Brain microvascular endothelial cell (primary cell): ENCODE results near the gene TFEB.

Source experiments
- DNase-seq: peaks from one replicate; pipeline ENCODE4 v3.0.0-alpha.2; 2020
- H3K27ac ChIP-seq: fragments of 250-450 bp; sonication (Bioruptor Pico); 2 replicates; pipeline ENCODE4 v1.5.1; 2020; ENCODE audit warnings: mild to moderate bottlenecking, moderate library complexity
- H3K27me3 ChIP-seq: fragments of 250-450 bp; sonication (Bioruptor Pico); replicated peaks from 2 replicates; pipeline ENCODE4 v1.5.1; 2020; ENCODE audit warnings: mild to moderate bottlenecking
- H3K36me3 ChIP-seq: fragments of 250-450 bp; sonication (Bioruptor Pico); replicated peaks from 2 replicates; pipeline ENCODE4 v1.5.1; 2020; ENCODE audit warnings: mild to moderate bottlenecking
- H3K4me3 ChIP-seq: 2 replicates; pipeline ENCODE4 v1.5.1; 2011; ENCODE audit warnings: low read depth, mild to moderate bottlenecking, control low read depth, low read length, moderate library complexity
- CTCF ChIP-seq: IDR thresholded peaks from 2 replicates; pipeline ENCODE4 v1.5.1; 2011; ENCODE audit warnings: low read depth, mild to moderate bottlenecking, moderate library complexity, low read length, control low read depth, inconsistent platforms; ENCODE audit errors: missing control alignments
- in situ Hi-C: cut with HindIII; loops from 2 replicates; pipeline ENCODE4 v1.10.0; 2017; ENCODE audit warnings: low sequenced_read_pairs, low pct_ligation_motif_present

The TFEB gene

GRCh38 chr6:41728954-41729353 is 6.5 kb downstream of the TFEB start:
- TF ChIP-seq CTCF: no peak
- H3K36me3 ChIP-seq: no peaks in the 10 kb centered on the region
- in situ Hi-C loops: no loop called here

GRCh38 chr6:41728073-41728936 is 7.1 kb downstream of the TFEB start:
- H3K4me3 ChIP-seq: no peak overlapping the region
- no peak overlapping the region for H3K27ac ChIP-seq
- DNase-seq: no peak
- H3K27me3 ChIP-seq: no peaks in the 10 kb centered on the region
- in situ Hi-C loops: no loop called here
- no peaks in the 10 kb centered on the region for H3K36me3 ChIP-seq
- TF ChIP-seq CTCF: no peak

More at GRCh38 chr6:41728954-41729353, 6.5 kb downstream of the TFEB start:
- Histone ChIP-seq H3K27ac (no peak overlapping the region), H3K4me3 (no peak overlapping the region), H3K27me3 (no peaks in the 10 kb centered on the region)
- DNase-seq: no peak

GRCh38 chr6:41727705-41728072 is 7.7 kb downstream of the TFEB start:
- no peak for DNase-seq
- Histone ChIP-seq H3K27ac (no peak overlapping the region), H3K4me3 (no peak overlapping the region), H3K27me3 (no peaks in the 10 kb centered on the region), H3K36me3 (no peaks in the 10 kb centered on the region)
- TF ChIP-seq CTCF: no peak
- in situ Hi-C loops: no loop called here

- Histone ChIP-seq H3K4me3 (no peak overlapping the region), H3K36me3 (no peaks in the 10 kb centered on the region), H3K27ac (no peak overlapping the region), H3K27me3 (no peaks in the 10 kb centered on the region)
- DNase-seq: no peak
- in situ Hi-C loops: no loop called here
- no peak for TF ChIP-seq CTCF
These were observed 8.5 kb downstream of the TFEB start for GRCh38 chr6:41726876-41727275.

GRCh38 chr6:41724586-41725501 is 10.6 kb downstream of the TFEB start:
- in situ Hi-C loops: no loop called here
- H3K4me3 ChIP-seq: no peak overlapping the region

More at GRCh38 chr6:41724586-41725501, 10.6 kb downstream of the TFEB start:
- Histone ChIP-seq H3K27ac (no peak overlapping the region), H3K27me3 (no peaks in the 10 kb centered on the region), H3K36me3 (no peaks in the 10 kb centered on the region)
- peak; percentile 10 for TF ChIP-seq CTCF
- no peak for DNase-seq
